ENCODE results near the gene EXOC2.

- TF ChIP-seq, protein P1, sequence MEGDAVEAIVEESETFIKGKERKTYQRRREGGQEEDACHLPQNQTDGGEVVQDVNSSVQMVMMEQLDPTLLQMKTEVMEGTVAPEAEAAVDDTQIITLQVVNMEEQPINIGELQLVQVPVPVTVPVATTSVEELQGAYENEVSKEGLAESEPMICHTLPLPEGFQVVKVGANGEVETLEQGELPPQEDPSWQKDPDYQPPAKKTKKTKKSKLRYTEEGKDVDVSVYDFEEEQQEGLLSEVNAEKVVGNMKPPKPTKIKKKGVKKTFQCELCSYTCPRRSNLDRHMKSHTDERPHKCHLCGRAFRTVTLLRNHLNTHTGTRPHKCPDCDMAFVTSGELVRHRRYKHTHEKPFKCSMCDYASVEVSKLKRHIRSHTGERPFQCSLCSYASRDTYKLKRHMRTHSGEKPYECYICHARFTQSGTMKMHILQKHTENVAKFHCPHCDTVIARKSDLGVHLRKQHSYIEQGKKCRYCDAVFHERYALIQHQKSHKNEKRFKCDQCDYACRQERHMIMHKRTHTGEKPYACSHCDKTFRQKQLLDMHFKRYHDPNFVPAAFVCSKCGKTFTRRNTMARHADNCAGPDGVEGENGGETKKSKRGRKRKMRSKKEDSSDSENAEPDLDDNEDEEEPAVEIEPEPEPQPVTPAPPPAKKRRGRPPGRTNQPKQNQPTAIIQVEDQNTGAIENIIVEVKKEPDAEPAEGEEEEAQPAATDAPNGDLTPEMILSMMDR (IDR thresholded peaks at IDR 0.05), result no peak
- TF ChIP-seq POLR2A (IDR thresholded peaks at IDR 0.05; ENCODE audit: low read depth) (no peak), POLR2AphosphoS5 (IDR thresholded peaks at IDR 0.05) (no peak)
Observed at GRCh38 chr6:711925-712324, 19.0 kb upstream of the EXOC2 start.

All from esophagus muscularis mucosa (tissue), 3 donors.